ENCODE results near the gene SEMA3C.

- TF ChIP-seq CTCF (IDR thresholded peaks at IDR 0.05) (no peak), POLR2A (IDR thresholded peaks at IDR 0.05) (no peak)
Observed at GRCh38 chr7:80830010-80830409, 88.8 kb downstream of the SEMA3C start.
